ENCODE measurements around the gene KCNH8.

GRCh38 chr3:19439944-19440343, 291.6 kb downstream of the KCNH8 start:
- TF ChIP-seq CTCF (IDR thresholded peaks at IDR 0.05) (no peak), POLR2A (IDR thresholded peaks at IDR 0.05) (no peak)

All from right lobe of liver (tissue), 4 donors.